GM10248 (cell line): ENCODE results near the gene LPCAT1.
A peak's percentile ranks its signal among the peaks of the same experiment; 100 is the strongest.

Experiments
- CTCF ChIA-PET: fragments of 300-600 bp; sonication (Branson Sonifier 250); formaldehyde crosslinking; extraction: SDS; loops from one replicate; lab custom pipeline; 2021; ENCODE audit warnings: antibody characterized with exemption; lab: Yijun Ruan, JAX
- POLR2A ChIA-PET: fragments of 350-650 bp; sonication (Branson Sonifier 250); formaldehyde crosslinking; extraction: SDS; loops from one replicate; lab custom pipeline; 2020; ENCODE audit warnings: antibody characterized with exemption; lab: Yijun Ruan, JAX
- DNase-seq: peaks from one replicate; pipeline ENCODE4 v3.0.0; 2012; ENCODE audit errors: extremely low spot score
- CTCF ChIP-seq: IDR thresholded peaks from 2 replicates; pipeline ENCODE4 v1.5.1; 2012; ENCODE audit warnings: mild to moderate bottlenecking, low read depth; ENCODE audit errors: extremely low read depth, missing control alignments, control extremely low read depth

Gene LPCAT1

GRCh38 chr5:1553539-1554409 lies 30.0 kb upstream of the LPCAT1 start:
- ChIA-PET CTCF (interaction anchor here (2.1 to 2.7 kb wide), 2 partner anchors 17 to 40 kb away, joined by 4 to 7 read pairs; no protein-coding TSS in a partner anchor), POLR2A (no interaction called here)
- TF ChIP-seq CTCF = no peak
- DNase-seq = peak; percentile 17

- CTCF ChIA-PET = interaction anchor here (0.7 to 2.7 kb wide), 2 partner anchors 10 to 16 kb away, joined by 4 to 7 read pairs; no protein-coding TSS in a partner anchor
- peak; percentile 12 for DNase-seq
- POLR2A ChIA-PET = interaction anchor here (0.6 kb wide), 1 partner anchor 72 kb away, joined by 3 read pairs; no protein-coding TSS in a partner anchor
- TF ChIP-seq CTCF = no peak
Observed at GRCh38 chr5:1552521-1553255, 28.9 kb upstream of the LPCAT1 start.

- peak; percentile 8 for DNase-seq
- TF ChIP-seq CTCF = no peak
- POLR2A ChIA-PET = no interaction called here
- CTCF ChIA-PET = no interaction called here
Observed at GRCh38 chr5:1551426-1552301, 27.9 kb upstream of the LPCAT1 start.

GRCh38 chr5:1550287-1551076 lies 26.7 kb upstream of the LPCAT1 start:
- ChIA-PET POLR2A (no interaction called here), CTCF (interaction anchor here (0.6 to 1.5 kb wide), 4 partner anchors 71 to 1104 kb away, joined by 3 to 4 read pairs (median 3); no protein-coding TSS in a partner anchor)
- TF ChIP-seq CTCF = no peak
- DNase-seq = peak; percentile 13

- CTCF ChIA-PET = interaction anchor here (0.9 to 1.5 kb wide), 3 partner anchors 70 to 1103 kb away, joined by 3 to 4 read pairs (median 3); no protein-coding TSS in a partner anchor
- POLR2A ChIA-PET = no interaction called here
- TF ChIP-seq CTCF = no peak
- DNase-seq = peak; percentile 7
Observed at GRCh38 chr5:1549475-1550030, 25.8 kb upstream of the LPCAT1 start.
